Left lung (tissue), 10 donors: ENCODE measurements around the gene SIGLEC15. TPM values are rescaled to one million over a fixed set of nuclear protein-coding genes. Genes with fewer than 3 reads are reported as not detected.

Source experiments
- ATAC-seq: fragments of 200-7000 bp; cut with Tn5 transposase; one replicate; pipeline ENCODE4 v1.9.1; 2020; ENCODE audit warnings: moderate library complexity
- DNase-seq, 4 donors: peaks; one replicate each; pipeline ENCODE4 v3.0.0-alpha.2; 2013 to 2020
- H3K27ac ChIP-seq, 2 donors: fragments of 200-600 bp; sonication (generic) in 1 of 2; one replicate each; pipeline versions ENCODE4 v1.5.0 to v1.8.0; 2020 to 2021
- H3K27me3 ChIP-seq, 2 donors: fragments of 200-600 bp; sonication (generic) in 1 of 2; one replicate each; pipeline versions ENCODE4 v1.5.0 to v1.8.0; 2020 to 2021
- H3K36me3 ChIP-seq, 2 donors: fragments of 200-600 bp; sonication (generic) in 1 of 2; one replicate each; pipeline versions ENCODE4 v1.5.0 to v1.8.0; 2020 to 2021
- H3K4me1 ChIP-seq, 2 donors: fragments of 200-600 bp; one replicate each; pipeline ENCODE4 v1.8.0; 2021
- H3K4me3 ChIP-seq, 2 donors: fragments of 200-600 bp; sonication (generic) in 1 of 2; one replicate each; pipeline versions ENCODE4 v1.5.0 to v1.8.0; 2020 to 2021; ENCODE audit warnings: mild to moderate bottlenecking in 1 of 2
- H3K9me3 ChIP-seq, 2 donors: fragments of 200-600 bp; sonication (generic) in 1 of 2; one replicate each; pipeline versions ENCODE4 v1.5.0 to v1.8.0; 2020 to 2021
- intact Hi-C, 2 donors: fragments of 100-400 bp; cut with DNase I; formaldehyde crosslinking; loops; one replicate each; pipeline versions ENCODE4 v1.11.2 to v1.14.2; 2022
- polyA plus RNA-seq, 6 donors: library from polyadenylated mRNA; unstranded; fragments of 120-200 nt; gene quantifications; one replicate each; pipeline ENCODE4 v1.2.1, GENCODE V29; 2013; ENCODE audit not compliant: insufficient read length in 6 of 6
- total RNA-seq, 2 donors: library from RNA; stranded (reverse); fragmentation: NEBNext Ultra II Directional; extraction: Animal tissue kit (Norgen Biotek cat#: 25700); gene quantifications; one replicate each; pipeline ENCODE4 v1.2.1, GENCODE V29; 2021
- TF ChIP-seq, protein P1 (sequence below), 2 donors: fragments of 200-600 bp; sonication (generic) in 1 of 2; IDR thresholded peaks; one replicate each; pipeline versions ENCODE4 v1.5.0 to v1.8.0; 2021; ENCODE audit warnings: antibody characterized with exemption in 2 of 2
- donor health status: DM: no; HTN: yes; CAD: no.
- donor health status: DM: no; HTN: no; CAD: no.

Gene SIGLEC15
- total and polyA plus RNA-seq, 8 donors = 0.19 to 0.47 (median 0.33) TPM

DNA sequence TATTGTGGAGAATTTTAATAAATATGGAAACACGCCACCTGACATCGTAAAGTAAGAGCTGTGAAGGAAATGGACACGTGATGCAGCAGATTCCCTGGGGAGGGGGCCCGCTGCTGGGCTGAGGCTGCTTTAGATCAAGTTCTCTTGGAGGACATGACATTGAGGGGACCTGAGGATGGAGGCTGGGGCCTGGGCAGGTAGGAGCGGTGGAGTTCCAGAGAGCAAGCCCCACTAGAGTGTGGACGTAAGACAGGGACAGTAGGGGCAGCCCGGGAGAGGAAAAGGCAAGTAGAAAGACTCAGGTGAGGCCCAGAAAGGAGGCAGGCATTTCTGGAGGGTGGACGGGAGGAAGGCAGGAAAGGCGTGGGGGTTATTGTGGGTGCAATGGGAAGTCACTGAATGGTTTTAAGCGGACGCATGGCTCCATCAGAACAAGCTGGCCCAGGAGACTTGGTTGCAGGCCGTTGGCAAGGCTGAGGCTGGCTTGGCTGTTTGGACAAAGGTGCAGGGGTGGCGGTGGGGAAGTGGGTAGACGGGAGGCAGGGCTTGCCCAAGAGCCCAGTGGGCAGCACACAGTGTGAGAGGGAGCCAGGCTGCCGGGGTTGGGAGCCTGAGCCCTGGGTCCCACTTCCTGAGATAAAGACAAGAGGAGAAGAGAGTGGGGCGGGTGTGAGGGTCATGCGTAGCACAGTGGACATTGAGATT is 15.7 kb downstream of the SIGLEC15 start:
- Histone ChIP-seq H3K4me1 (peaks cover 16 to 25% of the 10 kb centered on the region in 2 donors), H3K27me3 (peaks cover 25 to 43% of the 10 kb centered on the region in 2 donors), H3K27ac (no peak overlapping the region), H3K9me3 (no peaks in the 10 kb centered on the region), H3K36me3 (no peaks in the 10 kb centered on the region), H3K4me3 (no peak overlapping the region)
- TF ChIP-seq, protein P1, sequence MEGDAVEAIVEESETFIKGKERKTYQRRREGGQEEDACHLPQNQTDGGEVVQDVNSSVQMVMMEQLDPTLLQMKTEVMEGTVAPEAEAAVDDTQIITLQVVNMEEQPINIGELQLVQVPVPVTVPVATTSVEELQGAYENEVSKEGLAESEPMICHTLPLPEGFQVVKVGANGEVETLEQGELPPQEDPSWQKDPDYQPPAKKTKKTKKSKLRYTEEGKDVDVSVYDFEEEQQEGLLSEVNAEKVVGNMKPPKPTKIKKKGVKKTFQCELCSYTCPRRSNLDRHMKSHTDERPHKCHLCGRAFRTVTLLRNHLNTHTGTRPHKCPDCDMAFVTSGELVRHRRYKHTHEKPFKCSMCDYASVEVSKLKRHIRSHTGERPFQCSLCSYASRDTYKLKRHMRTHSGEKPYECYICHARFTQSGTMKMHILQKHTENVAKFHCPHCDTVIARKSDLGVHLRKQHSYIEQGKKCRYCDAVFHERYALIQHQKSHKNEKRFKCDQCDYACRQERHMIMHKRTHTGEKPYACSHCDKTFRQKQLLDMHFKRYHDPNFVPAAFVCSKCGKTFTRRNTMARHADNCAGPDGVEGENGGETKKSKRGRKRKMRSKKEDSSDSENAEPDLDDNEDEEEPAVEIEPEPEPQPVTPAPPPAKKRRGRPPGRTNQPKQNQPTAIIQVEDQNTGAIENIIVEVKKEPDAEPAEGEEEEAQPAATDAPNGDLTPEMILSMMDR (IDR thresholded peaks at IDR 0.05) = no peak
- DNase-seq (no peak), ATAC-seq (no peak)
- intact Hi-C loops = no loop called here

DNA sequence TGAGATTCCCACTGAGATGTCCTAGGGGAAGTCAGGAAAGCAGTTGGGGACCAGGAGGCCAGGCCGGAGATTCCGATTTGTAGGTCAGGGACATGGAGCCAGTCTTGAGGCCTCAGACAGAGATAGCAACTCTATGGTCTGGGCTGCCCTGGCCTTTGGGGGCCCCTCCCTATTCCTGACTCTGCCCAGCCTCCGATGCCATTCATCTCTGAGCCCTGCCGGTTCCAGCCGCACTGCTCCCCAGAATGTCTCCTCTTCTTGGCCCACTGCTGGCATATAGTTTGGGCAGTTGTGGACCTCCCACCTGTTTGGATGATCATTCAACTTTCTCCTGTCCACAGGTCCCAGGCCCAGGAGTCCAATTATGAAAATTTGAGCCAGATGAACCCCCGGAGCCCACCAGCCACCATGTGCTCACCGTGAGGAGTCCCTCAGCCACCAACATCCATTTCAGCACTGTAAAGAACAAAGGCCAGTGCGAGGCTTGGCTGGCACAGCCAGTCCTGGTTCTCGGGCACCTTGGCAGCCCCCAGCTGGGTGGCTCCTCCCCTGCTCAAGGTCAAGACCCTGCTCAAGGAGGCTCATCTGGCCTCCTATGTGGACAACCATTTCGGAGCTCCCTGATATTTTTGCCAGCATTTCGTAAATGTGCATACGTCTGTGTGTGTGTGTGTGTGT is 16.4 kb downstream of the SIGLEC15 start:
- peaks cover 16 to 23% of the 10 kb centered on the region in 2 donors for H3K4me1 ChIP-seq
- no peaks in the 10 kb centered on the region for H3K36me3 ChIP-seq
- intact Hi-C loops = no loop called here
- no peak for ATAC-seq
- no peak for DNase-seq
- no peak overlapping the region for H3K4me3 ChIP-seq
- H3K27me3 ChIP-seq = peaks cover 22 to 37% of the 10 kb centered on the region in 2 donors
- TF ChIP-seq, protein P1 (IDR thresholded peaks at IDR 0.05) = no peak
- H3K27ac ChIP-seq = no peak overlapping the region
- H3K9me3 ChIP-seq = no peaks in the 10 kb centered on the region

DNA sequence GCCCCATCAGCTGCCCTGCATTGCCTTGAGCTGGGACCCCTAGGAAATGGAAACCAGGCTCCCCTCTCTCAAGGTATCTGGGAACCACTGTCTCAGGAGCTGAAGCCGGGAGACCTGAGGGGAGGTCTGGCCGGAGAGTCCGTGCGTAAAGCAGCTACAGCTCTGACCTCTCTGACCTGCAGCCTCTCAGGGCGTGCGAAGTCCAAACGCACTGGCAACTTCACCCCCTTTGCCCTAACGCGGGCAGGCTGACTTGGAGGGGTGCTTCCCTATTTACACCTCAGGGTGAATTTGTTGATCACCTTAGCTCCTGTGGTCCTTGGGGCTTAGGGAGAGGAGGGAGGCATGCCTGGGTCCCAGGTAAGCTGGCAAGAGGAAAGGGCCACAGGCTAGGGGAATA is 17.5 kb downstream of the SIGLEC15 start:
- Histone ChIP-seq H3K9me3 (no peaks in the 10 kb centered on the region), H3K4me1 (peaks cover 9 to 12% of the 10 kb centered on the region in 2 donors), H3K36me3 (no peaks in the 10 kb centered on the region), H3K27me3 (peaks cover 12 to 25% of the 10 kb centered on the region in 2 donors), H3K4me3 (no peak overlapping the region), H3K27ac (no peak overlapping the region)
- ATAC-seq = no peak
- TF ChIP-seq, protein P1 (IDR thresholded peaks at IDR 0.05) = no peak
- intact Hi-C loops = no loop called here
- no peak for DNase-seq

DNA sequence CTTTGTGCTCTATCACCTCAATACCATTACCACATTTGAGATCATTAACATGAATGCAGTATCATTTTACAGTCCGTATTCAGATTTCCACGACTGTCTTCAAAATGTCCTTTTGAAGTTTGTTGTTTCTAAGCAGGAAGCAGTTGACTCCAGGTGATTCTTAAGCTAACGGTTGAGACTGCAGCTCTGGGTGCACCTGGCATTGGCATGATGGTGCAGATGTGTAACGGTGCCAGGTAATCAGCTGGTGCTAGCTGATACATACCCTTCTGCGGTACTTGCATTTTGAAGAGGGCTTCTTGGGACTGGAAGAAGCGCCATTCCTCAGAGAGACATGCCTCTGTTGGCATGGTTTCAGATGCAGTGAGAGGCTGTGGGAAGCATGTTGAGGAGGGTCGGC is 19.5 kb downstream of the SIGLEC15 start:
- no peaks in the 10 kb centered on the region for H3K9me3 ChIP-seq
- no peaks in the 10 kb centered on the region for H3K4me1 ChIP-seq
- intact Hi-C loops = no loop called here
- H3K27me3 ChIP-seq = peaks cover 0 to 6% of the 10 kb centered on the region in 2 donors
- peaks cover 0 to 10% of the 10 kb centered on the region in 2 donors for H3K36me3 ChIP-seq
- H3K27ac ChIP-seq = no peak overlapping the region
- TF ChIP-seq, protein P1 (IDR thresholded peaks at IDR 0.05) = no peak
- DNase-seq = no peak
- no peak overlapping the region for H3K4me3 ChIP-seq
- no peak for ATAC-seq

DNA sequence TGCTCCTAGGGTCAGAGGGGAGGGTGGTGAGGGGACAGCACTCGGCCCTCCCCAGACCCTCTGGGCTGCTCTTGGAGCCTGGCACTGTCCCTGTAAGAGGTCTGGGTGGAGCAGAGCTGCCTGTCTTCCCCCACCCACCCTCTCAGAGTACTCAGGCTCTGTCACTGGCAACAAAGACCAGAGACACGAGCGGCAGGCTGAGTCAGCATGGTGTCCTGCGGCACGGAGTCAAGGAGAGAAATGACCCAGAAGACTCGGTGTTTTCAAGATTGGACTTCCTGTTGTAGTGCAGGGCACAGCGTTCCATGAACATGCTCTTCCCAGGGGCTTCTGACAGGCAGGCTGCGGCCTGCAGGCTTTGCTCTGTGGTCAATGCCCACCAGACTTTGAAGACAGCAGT is 19.9 kb downstream of the SIGLEC15 start:
- intact Hi-C loops = no loop called here

More for the DNA sequence above, 19.9 kb downstream of the SIGLEC15 start:
- no peaks in the 10 kb centered on the region for H3K9me3 ChIP-seq
- H3K27me3 ChIP-seq = peaks cover 0 to 2% of the 10 kb centered on the region in 2 donors
- H3K4me1 ChIP-seq = no peaks in the 10 kb centered on the region
- no peak overlapping the region for H3K27ac ChIP-seq
- H3K4me3 ChIP-seq = no peak overlapping the region
- DNase-seq (no peak), ATAC-seq (no peak)
- TF ChIP-seq, protein P1 (IDR thresholded peaks at IDR 0.05) = no peak
- peaks cover 0 to 15% of the 10 kb centered on the region in 2 donors for H3K36me3 ChIP-seq
